ENCODE data around the gene MARK4. TPM values are rescaled to one million over a fixed set of nuclear protein-coding genes. Genes with fewer than 3 reads are reported as not detected.

MARK4 gene
- total RNA-seq, 2 experiments from 2014 or later, result 18.5 to 19.9 TPM

DNA sequence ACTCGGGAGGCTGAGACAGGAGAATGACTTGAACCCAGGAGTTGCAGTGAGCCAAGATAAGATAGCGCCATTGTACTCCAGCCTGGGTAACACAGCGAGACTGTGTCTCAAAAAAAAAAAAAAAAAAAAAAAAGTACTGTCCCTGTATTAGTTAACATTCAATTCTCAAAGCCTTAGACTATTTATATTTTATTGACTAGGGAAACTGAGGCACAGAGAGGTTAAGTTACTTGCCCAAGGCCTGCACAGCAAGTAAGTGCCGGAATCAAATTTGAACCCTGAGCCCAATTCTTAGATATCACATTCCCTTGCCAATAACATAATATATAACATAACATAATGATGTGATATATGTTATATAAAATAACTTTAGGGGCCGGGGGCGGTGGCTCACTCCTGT, 88.6 kb downstream of the MARK4 start:
- TF ChIP-seq, protein P1, sequence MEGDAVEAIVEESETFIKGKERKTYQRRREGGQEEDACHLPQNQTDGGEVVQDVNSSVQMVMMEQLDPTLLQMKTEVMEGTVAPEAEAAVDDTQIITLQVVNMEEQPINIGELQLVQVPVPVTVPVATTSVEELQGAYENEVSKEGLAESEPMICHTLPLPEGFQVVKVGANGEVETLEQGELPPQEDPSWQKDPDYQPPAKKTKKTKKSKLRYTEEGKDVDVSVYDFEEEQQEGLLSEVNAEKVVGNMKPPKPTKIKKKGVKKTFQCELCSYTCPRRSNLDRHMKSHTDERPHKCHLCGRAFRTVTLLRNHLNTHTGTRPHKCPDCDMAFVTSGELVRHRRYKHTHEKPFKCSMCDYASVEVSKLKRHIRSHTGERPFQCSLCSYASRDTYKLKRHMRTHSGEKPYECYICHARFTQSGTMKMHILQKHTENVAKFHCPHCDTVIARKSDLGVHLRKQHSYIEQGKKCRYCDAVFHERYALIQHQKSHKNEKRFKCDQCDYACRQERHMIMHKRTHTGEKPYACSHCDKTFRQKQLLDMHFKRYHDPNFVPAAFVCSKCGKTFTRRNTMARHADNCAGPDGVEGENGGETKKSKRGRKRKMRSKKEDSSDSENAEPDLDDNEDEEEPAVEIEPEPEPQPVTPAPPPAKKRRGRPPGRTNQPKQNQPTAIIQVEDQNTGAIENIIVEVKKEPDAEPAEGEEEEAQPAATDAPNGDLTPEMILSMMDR (IDR thresholded peaks at IDR 0.05), result no peak
- no peak overlapping the region for H3K4me3 Mint-ChIP-seq
- no peak for ATAC-seq
- no peaks in the 10 kb centered on the region for H3K36me3 Mint-ChIP-seq (ENCODE audit: low read depth)
- H3K27me3 Mint-ChIP-seq, result peaks cover 17% of the 10 kb centered on the region
- ChIA-PET CTCF (interaction anchor here (0.9 to 3.0 kb wide), 19 partner anchors 10 to 301 kb away, joined by 3 to 12 read pairs (median 5); partner anchors contain the start of gene CLASRP), POLR2A (interaction anchor here (1.2 kb wide), 1 partner anchor 88 kb away, joined by 3 read pairs; no protein-coding TSS in a partner anchor)
- no peak for DNase-seq
- H3K9me3 Mint-ChIP-seq, result no peaks in the 10 kb centered on the region
- H3K4me1 Mint-ChIP-seq (ENCODE audit: low read depth), result peaks cover 7% of the 10 kb centered on the region
- H3K27ac Mint-ChIP-seq, result no peak overlapping the region
- intact Hi-C loops (cut with micrococcal nuclease), result no loop called here

DNA sequence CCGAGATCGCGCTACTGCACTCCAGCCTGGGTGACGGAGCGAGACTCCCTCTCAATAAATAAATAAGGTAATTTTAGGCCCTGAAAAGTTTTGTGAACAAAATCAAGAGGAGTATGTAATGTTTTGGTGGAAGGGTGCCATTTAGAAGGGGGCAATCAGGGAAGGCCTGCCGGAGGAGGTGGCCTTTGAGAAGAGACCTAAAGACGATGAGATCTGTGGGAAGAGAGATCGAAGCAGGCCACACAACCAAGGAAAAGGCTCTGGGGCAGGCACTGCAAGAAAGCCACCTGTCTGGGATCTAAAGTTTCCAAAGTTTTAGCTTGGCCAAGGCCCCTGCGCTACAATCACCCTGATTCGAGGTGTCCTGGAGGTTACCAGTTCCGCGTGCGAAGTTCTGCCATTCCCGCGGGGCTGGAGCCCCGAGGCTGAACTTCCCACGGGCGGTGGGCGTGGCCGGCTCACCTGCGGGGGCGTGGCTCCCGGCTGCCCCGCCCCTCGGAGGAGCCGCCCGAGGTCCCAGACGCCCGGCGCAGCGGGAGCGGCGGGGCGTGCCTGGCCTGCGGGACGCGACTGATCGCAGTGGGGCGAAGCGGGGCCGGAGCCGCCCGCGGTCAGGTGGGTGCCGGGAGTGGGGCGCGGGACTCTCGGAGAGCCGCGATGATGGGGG, 89.3 kb downstream of the MARK4 start, which contains the start of gene KLC3:
TSS of gene KLC3 (plus strand) at position 519 of the 667 bp plus-strand sequence. CDS start 4,792 bp downstream, outside the sequence.
- H3K36me3 Mint-ChIP-seq (ENCODE audit: low read depth), result no peaks in the 10 kb centered on the region
- CTCF ChIA-PET, result interaction anchor here (1.2 to 2.5 kb wide), 3 partner anchors 34 to 154 kb away, joined by 3 to 12 read pairs (median 7); no protein-coding TSS in a partner anchor
- intact Hi-C loops (cut with micrococcal nuclease), result no loop called here
- peak; percentile 46 for ATAC-seq
- H3K27ac Mint-ChIP-seq, result no peak within 1 kb of the TSS
- peak; percentile 37 for DNase-seq
- peaks cover 7% of the 10 kb centered on the region for H3K4me1 Mint-ChIP-seq (ENCODE audit: low read depth)
- peaks cover 20% of the 10 kb centered on the region for H3K27me3 Mint-ChIP-seq
- H3K9me3 Mint-ChIP-seq, result no peaks in the 10 kb centered on the region
- POLR2A ChIA-PET, result interaction anchor here (1.1 kb wide), 1 partner anchor 313 kb away, joined by 3 read pairs; no protein-coding TSS in a partner anchor
- no peak within 1 kb of the TSS for H3K4me3 Mint-ChIP-seq
- TF ChIP-seq, protein P1 (IDR thresholded peaks at IDR 0.05), result no peak

DNA sequence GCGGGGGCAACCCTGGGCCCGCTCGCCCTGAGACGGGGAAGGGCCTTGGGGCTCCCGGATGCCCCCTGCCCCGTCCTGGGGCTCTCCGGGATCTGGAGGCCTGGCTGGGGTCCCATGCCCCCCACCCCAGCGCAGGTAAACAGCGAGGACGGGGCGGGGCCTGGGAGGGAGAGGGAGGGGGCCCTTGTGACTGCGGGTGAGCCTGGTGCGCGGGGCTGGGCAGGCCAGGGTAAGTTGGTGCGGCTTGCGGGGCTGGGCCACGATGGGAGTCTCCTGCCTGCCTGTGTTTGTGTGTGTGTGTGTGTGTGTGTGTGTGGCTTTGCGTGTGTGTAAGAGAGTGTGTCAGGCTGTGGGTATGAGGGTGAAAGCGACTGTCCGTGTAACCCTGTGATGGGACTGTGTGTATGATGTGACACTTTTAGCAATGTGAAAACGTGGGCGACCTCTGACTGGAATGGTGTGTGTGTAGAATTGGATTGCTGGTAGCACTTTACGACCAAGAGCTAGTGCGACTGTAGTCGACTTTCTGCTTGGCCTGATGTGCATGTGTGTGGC, 89.9 kb downstream of the MARK4 start:
- CTCF ChIA-PET, result no interaction called here
- POLR2A ChIA-PET, result interaction anchor here (1.1 kb wide), 1 partner anchor 314 kb away, joined by 3 read pairs; no protein-coding TSS in a partner anchor

DNA sequence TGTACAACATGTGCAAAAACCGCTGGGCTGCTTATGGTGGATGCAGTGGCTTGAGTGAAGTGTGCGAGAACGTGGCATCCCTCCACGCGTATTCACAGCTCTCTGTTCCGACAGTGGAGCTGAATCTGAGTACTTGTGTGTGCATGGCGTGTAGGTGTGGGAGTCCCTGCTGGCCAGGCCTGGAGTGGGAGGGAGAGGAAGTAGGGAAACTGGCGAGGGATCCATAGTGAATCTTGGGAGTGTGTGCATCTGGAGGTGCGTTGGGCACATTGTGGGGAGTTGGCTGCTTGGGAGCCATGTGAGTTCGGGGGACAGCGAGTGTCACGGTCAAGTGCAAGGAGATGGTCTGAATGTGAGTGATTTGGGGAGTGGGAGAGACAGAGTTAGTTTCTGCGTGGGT, 91.8 kb downstream of the MARK4 start:
- POLR2A ChIA-PET, result no interaction called here
- CTCF ChIA-PET, result no interaction called here

More for the DNA sequence above, 89.9 kb downstream of the MARK4 start:
- intact Hi-C loops (cut with micrococcal nuclease), result no loop called here
- H3K9me3 Mint-ChIP-seq, result no peaks in the 10 kb centered on the region
- DNase-seq, result no peak
- H3K27me3 Mint-ChIP-seq, result peaks cover 23% of the 10 kb centered on the region
- no peak overlapping the region for H3K4me3 Mint-ChIP-seq
- peak; percentile 7 for ATAC-seq
- no peak overlapping the region for H3K27ac Mint-ChIP-seq
- H3K36me3 Mint-ChIP-seq (ENCODE audit: low read depth), result no peaks in the 10 kb centered on the region
- peaks cover 7% of the 10 kb centered on the region for H3K4me1 Mint-ChIP-seq (ENCODE audit: low read depth)
- TF ChIP-seq, protein P1 (IDR thresholded peaks at IDR 0.05), result no peak

More for the DNA sequence above, 91.8 kb downstream of the MARK4 start:
- DNase-seq (no peak), ATAC-seq (no peak)
- Mint-ChIP-seq H3K4me3 (no peak overlapping the region), H3K9me3 (no peaks in the 10 kb centered on the region), H3K27ac (no peak overlapping the region), H3K4me1 (ENCODE audit: low read depth) (peaks cover 7% of the 10 kb centered on the region), H3K36me3 (ENCODE audit: low read depth) (no peaks in the 10 kb centered on the region), H3K27me3 (peaks cover 28% of the 10 kb centered on the region)
- TF ChIP-seq, protein P1 (IDR thresholded peaks at IDR 0.05), result no peak
- intact Hi-C loops (cut with micrococcal nuclease), result no loop called here

Measured in activated CD8-positive, alpha-beta T cell treated with anti-CD3 and anti-CD28 coated beads for 36 hours (primary cell).